GM18951 (cell line): ENCODE results near the gene PRKAG2.

Experiments
- POLR2A ChIP-seq: IDR thresholded peaks from 4 replicates; pipeline ENCODE4 v1.6.1; 2011; ENCODE audit warnings: mild to moderate bottlenecking; ENCODE audit not compliant: insufficient read length, insufficient read depth; ENCODE audit errors: extremely low read depth
- in situ Hi-C: fragments of 300-500 bp; cut with MboI; formaldehyde crosslinking; loops from one replicate; pipeline ENCODE4 v1.12.0; 2022; ENCODE audit warnings: low sequenced_read_pairs, mixed read lengths, inconsistent platforms; ENCODE audit not compliant: unreplicated experiment

Gene PRKAG2

DNA sequence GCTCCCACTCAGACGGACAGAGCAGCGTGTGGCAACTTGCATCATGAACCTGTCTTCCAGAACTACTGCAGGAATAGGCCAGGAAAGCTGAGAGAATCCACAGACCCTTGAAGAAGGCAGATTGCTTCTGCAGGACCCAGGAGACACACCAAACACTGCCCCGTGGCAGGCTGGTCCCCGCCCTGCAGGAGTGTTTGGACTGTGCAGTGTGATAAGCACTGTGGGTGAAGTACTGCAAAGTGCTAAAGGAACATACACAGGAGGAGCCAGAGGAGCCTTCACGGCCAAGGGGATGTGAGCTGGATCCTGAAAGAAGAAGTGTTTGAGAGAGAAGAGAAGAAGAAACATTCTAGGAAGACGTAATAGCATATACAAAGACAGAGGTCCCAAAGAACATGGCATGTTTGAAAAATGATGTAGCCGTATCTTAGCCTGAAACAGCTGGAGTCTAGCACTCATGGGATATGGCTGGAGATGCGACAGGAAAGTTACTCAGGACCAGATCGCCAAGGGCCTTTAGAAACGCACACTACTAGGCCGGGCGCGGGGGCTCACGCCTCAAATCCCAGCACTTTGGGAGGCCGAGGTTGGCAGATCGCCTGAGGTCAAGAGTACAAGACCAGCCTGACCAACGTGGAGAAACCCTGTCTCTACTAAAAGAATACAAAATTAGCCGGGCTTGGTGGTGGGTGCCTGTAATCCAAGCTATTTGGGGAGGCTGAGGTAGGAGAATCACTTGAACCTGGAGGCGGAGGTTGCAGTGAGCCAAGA is 260.3 kb downstream of the PRKAG2 start:
- in situ Hi-C loops, result no loop called here

DNA sequence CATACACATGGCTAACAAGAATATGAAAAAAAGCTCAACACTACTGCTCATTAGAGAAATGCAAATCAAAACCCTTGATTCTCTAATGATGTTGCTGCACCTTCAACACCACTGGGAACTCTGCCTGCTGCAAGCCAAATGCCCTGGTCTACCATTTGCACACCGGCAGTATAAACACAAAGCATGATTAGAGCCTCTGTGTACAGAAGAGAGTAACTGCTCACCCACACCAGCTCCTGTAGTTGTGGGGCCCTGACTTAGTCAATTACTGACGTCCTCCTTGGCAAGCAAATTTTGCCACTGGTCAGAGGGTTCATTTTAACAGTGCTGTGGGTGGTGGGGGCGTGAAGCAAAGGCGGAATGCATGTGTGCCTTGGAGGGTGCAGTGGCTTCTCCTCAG is 261.1 kb downstream of the PRKAG2 start:
- no peak for TF ChIP-seq POLR2A
- in situ Hi-C loops, result no loop called here

More for the DNA sequence above, 260.3 kb downstream of the PRKAG2 start:
- no peak for TF ChIP-seq POLR2A

DNA sequence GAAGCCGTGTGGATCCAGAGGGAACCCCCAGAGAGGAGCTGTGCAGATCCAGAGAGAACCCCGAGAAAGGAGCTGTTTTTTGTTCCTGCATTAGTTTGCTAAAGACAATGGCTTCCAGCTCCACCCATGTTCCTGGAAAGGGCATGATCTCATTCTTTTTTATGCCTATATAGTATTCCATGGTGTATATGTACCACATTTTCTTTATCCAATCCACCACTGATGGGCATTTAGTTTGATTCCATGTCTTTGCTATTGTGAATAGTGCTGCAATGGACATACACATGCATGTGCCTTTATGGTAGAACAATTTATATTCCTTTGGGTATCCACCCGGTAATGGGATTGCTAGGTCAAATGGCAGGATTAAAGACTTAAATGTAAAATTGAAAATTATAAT is 261.9 kb downstream of the PRKAG2 start:
- TF ChIP-seq POLR2A, result no peak
- in situ Hi-C loops, result no loop called here

DNA sequence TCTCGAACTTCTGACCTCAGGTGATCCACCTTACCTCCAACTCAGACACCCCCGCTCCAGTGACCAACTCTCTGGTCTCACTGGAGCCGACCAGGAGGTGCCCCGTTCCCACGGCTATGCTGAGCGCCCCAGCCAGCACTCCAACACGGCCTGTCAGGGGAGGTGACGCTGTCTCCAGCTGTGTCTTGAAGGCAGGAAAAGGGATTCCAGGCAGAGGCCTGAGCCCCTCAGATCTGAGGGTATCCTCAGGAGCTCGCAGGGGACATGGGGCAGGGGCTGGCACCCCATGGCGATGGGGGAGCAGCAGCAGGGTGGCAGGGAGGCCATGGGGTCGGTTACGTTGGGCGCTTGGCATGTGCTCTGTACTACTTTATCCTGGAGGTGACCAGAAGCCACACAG is 262.9 kb downstream of the PRKAG2 start:
- TF ChIP-seq POLR2A, result no peak
- in situ Hi-C loops, result no loop called here

DNA sequence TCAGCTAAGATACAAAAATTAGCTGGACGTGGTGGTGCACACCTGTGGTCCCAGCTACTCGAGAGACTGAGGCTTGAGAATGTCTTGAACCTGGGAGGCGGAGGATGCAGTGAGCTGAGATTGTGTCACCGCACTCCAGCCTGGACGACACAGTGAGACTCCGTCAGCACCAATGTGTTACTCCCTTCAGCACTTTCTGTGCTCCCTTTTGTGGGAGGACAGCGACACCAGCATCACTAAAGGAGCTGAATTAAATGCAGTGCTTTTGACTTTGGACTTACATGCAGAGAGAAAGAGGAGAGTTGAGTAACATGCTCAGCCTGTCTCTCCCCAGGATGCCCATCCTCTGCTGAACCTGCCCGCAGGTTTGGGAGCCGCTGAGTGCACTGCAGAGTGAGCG is 265.0 kb downstream of the PRKAG2 start:
- in situ Hi-C loops, result no loop called here
- TF ChIP-seq POLR2A, result no peak

DNA sequence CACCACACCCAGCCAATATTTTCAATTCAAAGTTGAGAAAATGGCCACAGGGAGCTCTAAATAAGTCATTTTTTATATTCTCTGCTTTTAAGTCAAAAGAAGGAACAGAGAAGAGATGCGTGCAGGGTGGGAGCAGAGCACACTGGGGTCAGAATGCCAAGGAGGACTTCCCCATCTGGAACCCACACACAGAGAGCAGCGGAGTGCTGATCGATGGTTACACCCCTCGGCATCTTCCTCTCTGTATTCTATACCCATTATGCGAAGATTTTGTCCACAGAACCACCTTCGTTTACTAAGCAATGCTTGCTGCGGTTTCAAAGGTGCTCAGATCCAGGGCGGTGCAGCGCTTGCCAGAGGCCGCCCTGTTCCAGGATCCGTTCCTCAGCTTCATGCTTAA is 265.9 kb downstream of the PRKAG2 start:
- in situ Hi-C loops, result no loop called here

DNA sequence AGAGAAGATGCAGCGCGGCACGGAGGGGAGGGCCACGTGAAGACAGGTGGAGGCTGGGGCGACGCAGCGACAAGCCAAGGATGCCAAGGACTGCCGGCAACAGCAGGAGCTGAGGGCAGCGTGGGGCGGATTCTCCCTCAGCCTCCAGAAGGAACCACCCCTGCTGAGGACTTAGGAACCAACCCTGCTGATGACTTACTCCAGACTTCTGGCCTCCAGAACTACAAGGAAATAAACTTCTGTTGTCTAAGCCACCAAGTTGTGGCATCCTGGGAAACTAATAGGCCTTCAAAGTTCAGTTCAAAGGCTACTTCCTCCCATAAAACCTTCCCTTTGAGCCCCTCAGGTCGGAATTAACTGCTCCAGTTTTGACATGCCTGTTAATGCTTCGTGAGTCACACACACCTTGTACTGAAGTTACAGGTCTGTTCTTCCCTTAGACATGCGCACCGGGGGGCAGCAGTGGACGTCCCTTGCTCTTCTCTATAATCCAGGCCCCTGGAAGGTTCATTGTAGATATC is 268.8 kb downstream of the PRKAG2 start:
- TF ChIP-seq POLR2A, result no peak
- in situ Hi-C loops, result no loop called here

More for the DNA sequence above, 265.9 kb downstream of the PRKAG2 start:
- TF ChIP-seq POLR2A, result no peak

DNA sequence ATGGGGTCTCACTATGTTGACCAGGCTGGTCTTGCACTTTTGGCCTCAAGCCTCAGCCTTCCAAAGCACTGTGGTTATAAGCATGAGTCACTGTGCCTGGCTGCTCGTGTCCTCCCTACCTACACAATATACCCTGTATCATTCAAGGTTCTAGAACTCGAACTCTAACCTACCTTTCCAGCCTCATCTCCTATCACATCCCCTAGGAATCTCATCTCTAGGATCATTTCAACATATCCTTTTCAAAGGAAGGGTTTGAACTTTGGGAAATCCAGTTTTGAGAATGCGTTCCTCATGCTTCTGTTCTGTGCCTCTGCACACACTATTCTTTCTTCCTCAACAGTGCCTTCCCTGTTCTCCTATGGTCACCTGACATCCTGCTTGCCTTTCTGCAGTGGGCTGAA is 269.4 kb downstream of the PRKAG2 start:
- no peak for TF ChIP-seq POLR2A
- in situ Hi-C loops, result no loop called here

DNA sequence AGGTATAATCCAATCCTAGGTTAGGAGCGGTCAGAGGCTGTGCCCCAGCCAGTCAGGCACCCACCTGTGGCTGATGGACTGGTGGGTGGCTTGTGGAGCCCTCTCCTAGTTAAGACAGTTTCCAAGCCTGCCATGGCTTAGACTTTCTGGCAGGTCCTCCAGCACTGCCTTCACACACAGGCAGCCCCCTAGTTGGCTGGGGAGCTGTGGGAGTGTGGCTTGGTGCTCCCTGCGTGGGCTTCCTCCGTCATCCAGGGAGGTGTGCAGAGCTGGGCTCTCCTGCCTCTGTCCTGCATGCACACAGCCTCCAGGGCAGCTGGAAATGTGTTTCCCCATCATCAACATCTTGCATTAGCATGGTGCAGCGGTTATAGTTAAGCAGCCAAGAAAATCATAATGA is 273.0 kb downstream of the PRKAG2 start:
- in situ Hi-C loops, result no loop called here
- no peak for TF ChIP-seq POLR2A

DNA sequence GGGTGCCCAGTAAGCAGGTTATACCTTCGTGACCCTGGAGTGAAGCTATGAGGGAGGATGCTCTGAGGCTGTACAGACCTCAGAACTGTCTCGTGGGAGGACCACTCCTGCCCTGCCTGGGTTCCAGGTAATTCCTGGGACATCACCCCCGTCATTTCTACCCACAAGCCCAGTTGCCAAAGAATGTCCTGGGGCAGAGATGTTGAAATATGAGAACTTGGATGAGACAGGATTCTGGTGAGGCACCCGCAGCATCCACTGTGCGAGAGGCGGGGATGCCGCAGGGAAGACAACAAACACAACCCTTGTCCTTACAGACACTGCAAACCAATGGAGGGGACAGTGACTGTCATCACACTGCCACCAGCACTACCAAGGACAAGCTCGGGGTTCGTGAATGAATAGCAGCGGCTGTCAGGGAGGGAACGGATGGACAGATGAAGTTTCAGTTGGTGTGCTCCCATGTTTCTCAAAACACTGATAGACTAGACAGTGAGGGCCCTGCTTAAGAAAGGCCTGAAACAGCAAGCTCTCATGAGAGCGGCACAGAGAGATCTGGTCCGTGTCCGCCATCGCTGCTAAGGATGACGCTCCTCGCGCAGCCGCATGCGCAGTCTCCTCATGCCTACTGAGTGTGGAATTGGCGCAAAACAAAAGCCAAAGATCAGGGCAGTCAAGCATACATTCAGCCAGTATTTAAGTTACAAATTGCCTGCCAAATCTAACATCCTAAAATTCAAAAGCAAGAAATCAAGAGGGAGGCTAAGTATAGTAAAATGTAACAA is 275.2 kb downstream of the PRKAG2 start:
- in situ Hi-C loops, result no loop called here
- TF ChIP-seq POLR2A, result no peak

DNA sequence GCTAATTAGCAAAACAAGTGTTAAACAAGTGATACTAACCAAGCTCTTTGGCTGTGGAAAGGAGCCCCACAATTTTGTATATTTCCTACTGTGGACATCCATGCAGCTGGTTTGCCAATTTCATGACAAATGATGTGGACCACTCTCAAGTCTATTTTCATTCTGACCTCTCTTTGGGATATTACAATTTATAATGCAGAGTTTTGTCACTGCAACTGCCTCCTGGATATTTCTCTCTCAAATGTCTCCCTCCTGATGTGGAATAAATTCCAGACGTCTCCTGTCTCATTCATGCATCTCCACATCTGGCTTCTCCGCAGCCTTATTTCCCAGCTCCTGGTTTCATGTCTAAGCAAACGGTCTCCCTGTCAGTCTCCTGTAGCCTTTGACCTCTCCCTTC is 276.6 kb downstream of the PRKAG2 start:
- no peak for TF ChIP-seq POLR2A
- in situ Hi-C loops, result no loop called here

DNA sequence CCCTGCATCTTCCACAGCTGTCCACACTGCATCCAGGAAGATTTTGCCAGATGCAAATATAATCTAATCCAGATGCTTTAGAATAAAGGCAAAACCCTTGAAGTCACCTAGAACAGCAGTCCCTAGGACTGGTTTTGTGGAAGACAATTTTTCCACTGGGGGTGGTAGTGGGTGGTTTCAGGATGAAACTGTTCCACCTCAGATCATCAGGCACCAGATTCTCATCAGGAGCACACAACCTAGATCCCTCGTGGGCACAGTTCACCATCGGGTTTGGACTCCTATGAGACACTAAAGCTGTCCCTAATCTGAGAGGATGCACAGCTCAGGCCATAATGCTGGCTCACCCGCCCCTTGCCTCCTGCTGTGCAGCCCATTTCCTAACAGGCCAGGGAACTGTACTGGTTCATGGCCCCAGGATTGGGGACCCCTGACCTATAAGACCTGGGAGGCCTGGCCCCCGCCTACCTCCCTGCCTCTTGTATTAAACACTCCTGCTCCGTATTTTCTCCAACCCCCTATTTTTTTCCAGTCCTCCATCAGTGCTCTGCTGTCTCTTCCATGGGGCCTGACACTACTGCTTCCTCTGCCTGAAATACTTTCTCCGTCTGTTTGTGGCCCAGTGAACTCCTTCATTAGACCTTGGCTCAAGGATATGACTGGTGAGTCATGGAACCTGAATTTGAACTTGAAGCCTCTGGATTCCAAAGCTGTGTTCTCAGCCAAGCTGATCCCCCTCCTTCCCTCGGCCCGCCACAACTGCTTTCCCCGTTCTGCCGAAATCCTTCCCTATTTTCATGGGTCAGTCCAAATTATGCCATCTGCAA is 277.3 kb downstream of the PRKAG2 start:
- no peak for TF ChIP-seq POLR2A
- in situ Hi-C loops, result no loop called here
